ENCODE data around the gene TRIM52.

GRCh38 chr5:181243018-181243563 is 17.9 kb downstream of the TRIM52 start:
- TF ChIP-seq CTCF (IDR thresholded peaks at IDR 0.05; ENCODE audit: low read length) (no peak), EZH2 (IDR thresholded peaks at IDR 0.05; ENCODE audit: borderline replicate concordance, low read length) (no peak)

Measured in OCI-LY1 (cell line).